ENCODE results near the gene RBM10. TPM values are rescaled to one million over a fixed set of nuclear protein-coding genes. Genes with fewer than 3 reads are reported as not detected.
"Not testable (repeated sequence)": the region's sequence is repeated elsewhere in the genome, so short reads cannot be mapped to it uniquely, and the experiment has no call there.

Gene RBM10
- total RNA-seq, 1 donor from 2014 or later: 74.6 TPM

DNA sequence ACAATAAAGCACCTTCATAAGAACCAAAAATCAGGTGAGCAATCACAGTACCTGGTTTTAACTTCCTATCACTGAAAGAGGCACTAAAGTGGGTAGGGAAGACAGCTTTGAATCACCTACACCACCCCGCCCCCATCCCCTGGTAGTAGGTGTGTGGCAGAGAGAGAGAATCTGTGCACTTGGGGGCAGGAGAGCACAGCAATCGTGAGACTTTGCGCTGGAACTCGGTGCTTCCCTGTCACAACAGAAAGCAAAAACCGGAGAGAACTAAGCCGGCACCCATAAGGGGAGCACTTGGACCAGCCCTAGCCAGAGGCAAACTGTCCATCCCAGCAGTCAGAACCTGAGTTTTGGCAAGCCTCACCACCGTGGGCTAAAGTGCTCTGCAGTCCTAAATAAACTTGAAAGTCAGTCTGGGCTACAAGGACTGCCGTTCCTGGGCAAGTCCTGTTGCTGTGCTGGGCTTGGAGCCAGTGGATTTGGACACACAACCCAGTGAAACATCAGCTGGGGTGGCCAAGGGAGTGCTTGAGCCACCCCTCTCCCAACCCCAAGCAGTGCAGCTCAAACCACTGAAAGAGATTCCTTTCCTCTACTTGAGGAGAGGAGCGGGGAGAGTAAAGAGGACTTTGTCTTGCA is 32.6 kb upstream of the RBM10 start:
- H3K36me3 Mint-ChIP-seq (ENCODE audit: unreplicated experiment): no peaks in the 10 kb centered on the region
- TF ChIP-seq, protein P1, sequence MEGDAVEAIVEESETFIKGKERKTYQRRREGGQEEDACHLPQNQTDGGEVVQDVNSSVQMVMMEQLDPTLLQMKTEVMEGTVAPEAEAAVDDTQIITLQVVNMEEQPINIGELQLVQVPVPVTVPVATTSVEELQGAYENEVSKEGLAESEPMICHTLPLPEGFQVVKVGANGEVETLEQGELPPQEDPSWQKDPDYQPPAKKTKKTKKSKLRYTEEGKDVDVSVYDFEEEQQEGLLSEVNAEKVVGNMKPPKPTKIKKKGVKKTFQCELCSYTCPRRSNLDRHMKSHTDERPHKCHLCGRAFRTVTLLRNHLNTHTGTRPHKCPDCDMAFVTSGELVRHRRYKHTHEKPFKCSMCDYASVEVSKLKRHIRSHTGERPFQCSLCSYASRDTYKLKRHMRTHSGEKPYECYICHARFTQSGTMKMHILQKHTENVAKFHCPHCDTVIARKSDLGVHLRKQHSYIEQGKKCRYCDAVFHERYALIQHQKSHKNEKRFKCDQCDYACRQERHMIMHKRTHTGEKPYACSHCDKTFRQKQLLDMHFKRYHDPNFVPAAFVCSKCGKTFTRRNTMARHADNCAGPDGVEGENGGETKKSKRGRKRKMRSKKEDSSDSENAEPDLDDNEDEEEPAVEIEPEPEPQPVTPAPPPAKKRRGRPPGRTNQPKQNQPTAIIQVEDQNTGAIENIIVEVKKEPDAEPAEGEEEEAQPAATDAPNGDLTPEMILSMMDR (IDR thresholded peaks at IDR 0.05; ENCODE audit: partially characterized antibody, unreplicated experiment): no peak
- no peak overlapping the region for H3K4me3 Mint-ChIP-seq (ENCODE audit: unreplicated experiment)
- H3K9me3 Mint-ChIP-seq (ENCODE audit: unreplicated experiment): no peaks in the 10 kb centered on the region
- H3K27me3 Mint-ChIP-seq (ENCODE audit: unreplicated experiment): no peaks in the 10 kb centered on the region
- no peak overlapping the region for H3K27ac Mint-ChIP-seq (ENCODE audit: unreplicated experiment)
- no peak for DNase-seq
- no peaks in the 10 kb centered on the region for H3K4me1 Mint-ChIP-seq (ENCODE audit: low read depth, unreplicated experiment)

DNA sequence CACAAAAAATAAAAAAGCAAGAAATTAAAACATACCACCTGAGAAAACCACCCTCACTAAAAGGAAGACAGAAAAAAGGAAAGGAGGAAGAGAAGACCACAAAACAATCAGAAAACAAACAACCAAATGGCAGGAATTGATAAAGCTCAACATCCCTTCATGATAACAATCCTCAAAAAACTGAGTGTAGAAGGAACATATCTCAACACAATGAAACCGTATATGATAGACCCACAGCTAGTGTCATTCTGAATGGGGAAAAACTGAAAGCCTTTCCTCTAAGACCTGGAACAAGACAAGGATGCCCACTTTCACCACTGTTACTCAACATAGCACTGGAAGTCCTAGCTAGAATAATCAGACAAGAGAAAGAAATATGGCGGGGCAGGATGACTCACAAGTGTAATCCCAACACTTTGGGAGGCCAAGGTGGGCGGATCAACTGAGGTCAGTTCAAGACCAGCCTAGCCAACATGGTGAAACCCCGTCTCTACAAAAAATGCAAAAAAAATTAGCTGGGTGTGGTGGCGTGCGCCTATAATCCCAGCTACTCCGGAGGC is 28.4 kb upstream of the RBM10 start:
- not testable (repeated sequence) for H3K9me3 Mint-ChIP-seq (ENCODE audit: unreplicated experiment); DNase-seq

DNA sequence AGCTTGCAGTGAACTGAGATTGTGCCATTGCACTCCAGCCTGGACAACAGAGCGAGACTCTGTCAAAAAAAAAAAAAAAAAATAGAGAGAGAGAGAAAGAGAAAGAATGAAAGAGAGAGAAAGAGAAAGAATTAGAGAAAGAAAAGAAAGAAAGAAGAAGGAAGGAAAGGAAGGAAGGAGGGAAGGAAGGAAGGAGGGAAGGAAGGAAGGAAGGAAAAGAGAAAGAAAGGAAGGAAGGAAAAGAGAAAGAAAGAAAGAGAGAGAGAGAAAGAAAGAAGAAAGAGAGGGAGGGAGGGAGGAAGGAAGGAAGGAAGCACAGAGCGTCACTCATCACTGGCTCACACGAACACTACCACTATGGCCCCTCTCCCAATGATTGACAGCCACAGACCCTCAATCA is 20.6 kb upstream of the RBM10 start:
- not testable (repeated sequence) for DNase-seq; H3K36me3 Mint-ChIP-seq (ENCODE audit: unreplicated experiment); H3K4me1 Mint-ChIP-seq (ENCODE audit: low read depth, unreplicated experiment); H3K9me3 Mint-ChIP-seq (ENCODE audit: unreplicated experiment); H3K27ac Mint-ChIP-seq (ENCODE audit: unreplicated experiment); H3K27me3 Mint-ChIP-seq (ENCODE audit: unreplicated experiment); H3K4me3 Mint-ChIP-seq (ENCODE audit: unreplicated experiment)

More for the DNA sequence above, 28.4 kb upstream of the RBM10 start:
- not testable (repeated sequence) for H3K4me1 Mint-ChIP-seq (ENCODE audit: low read depth, unreplicated experiment); H3K27ac Mint-ChIP-seq (ENCODE audit: unreplicated experiment); H3K4me3 Mint-ChIP-seq (ENCODE audit: unreplicated experiment); H3K36me3 Mint-ChIP-seq (ENCODE audit: unreplicated experiment); H3K27me3 Mint-ChIP-seq (ENCODE audit: unreplicated experiment)

DNA sequence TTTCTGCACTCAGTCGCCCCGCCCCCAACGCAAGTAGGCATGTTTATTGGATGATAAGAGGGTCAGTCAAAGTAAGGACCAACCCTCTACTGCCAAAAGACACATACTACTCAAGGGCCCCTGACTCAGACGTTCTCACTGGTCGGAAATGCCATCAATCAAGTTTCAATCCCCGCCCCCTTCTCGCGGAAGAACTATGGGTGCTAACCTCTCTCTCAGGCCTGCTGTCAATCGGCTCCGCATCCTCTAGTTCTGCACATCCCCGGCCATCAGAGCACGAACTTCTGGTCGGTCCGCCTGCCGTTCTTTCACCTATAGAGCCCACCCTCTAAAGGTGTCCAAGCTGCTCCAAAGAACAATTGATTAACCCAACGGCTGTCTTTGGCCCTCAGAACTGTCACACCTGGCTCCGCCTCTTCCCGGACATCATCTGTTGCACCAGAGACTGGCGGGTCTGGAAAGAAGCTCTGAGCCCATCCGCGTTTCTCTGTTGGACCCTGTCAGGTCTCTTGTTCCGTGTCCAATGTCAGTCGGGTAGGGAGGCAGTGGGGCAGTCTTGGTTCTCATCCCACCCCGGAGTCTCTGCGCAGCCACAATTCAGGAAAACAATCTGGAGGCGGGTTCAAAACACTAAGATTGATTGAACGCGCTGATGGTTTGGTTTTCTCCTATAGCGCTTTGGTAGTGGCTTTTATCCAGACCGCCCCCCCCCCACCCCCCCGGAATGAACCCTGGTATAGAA is 15.7 kb upstream of the RBM10 start:
- Mint-ChIP-seq H3K4me3 (ENCODE audit: unreplicated experiment) (peak overlapping the region; percentile 96), H3K27ac (ENCODE audit: unreplicated experiment) (peak overlapping the region; percentile 99), H3K36me3 (ENCODE audit: unreplicated experiment) (no peaks in the 10 kb centered on the region), H3K9me3 (ENCODE audit: unreplicated experiment) (peaks cover 2% of the 10 kb centered on the region), H3K27me3 (ENCODE audit: unreplicated experiment) (no peaks in the 10 kb centered on the region), H3K4me1 (ENCODE audit: low read depth, unreplicated experiment) (no peaks in the 10 kb centered on the region)
- DNase-seq: peak; percentile 88
- TF ChIP-seq, protein P1 (IDR thresholded peaks at IDR 0.05; ENCODE audit: partially characterized antibody, unreplicated experiment): no peak

DNA sequence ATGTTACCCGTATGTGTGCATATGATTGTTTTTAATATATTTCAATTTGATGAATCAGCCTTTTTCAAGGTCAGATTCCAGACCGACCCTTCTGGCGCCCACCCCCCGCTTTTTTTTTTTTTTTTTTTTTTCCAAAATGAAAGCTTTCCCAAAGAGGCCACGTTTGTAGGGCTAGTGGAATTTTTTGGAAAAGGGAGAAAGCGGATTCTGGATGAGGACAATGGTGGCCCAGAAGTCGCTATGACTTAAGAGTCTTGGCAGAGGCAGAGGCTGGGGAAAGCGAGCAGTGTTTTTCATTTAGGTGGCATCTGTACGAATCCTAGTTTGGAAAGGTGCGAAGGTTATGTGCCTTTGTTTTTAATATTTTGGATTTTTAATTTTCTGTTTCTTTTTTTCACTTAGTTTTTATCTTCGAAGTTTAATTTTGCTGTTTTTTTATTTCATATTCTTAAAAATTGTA is 15.1 kb upstream of the RBM10 start:
- no peaks in the 10 kb centered on the region for H3K27me3 Mint-ChIP-seq (ENCODE audit: unreplicated experiment)
- no peaks in the 10 kb centered on the region for H3K36me3 Mint-ChIP-seq (ENCODE audit: unreplicated experiment)
- DNase-seq: no peak
- H3K4me3 Mint-ChIP-seq (ENCODE audit: unreplicated experiment): peak overlapping the region; percentile 96
- H3K4me1 Mint-ChIP-seq (ENCODE audit: low read depth, unreplicated experiment): no peaks in the 10 kb centered on the region
- TF ChIP-seq, protein P1 (IDR thresholded peaks at IDR 0.05; ENCODE audit: partially characterized antibody, unreplicated experiment): no peak
- peak overlapping the region; percentile 99 for H3K27ac Mint-ChIP-seq (ENCODE audit: unreplicated experiment)
- peaks cover 2% of the 10 kb centered on the region for H3K9me3 Mint-ChIP-seq (ENCODE audit: unreplicated experiment)

DNA sequence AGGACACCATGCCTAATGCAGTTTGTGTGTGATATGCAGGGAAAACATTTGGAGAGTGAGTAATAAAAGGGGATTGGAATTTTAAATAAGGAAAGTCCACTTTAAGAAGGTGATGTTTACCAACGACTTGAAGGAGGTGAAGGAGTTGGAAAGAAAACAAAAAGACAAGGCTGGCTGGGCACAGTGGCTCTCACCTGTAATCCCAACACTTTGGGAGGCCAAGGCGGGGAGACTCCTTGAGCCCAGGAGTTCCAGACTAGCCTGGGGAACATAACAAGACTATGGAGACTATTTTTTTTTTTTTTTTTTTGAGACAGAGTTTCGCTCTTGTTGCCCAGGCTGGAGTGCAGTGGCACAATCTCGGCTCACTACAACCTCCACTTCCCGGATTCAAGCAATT is 11.5 kb upstream of the RBM10 start:
- no peak overlapping the region for H3K4me3 Mint-ChIP-seq (ENCODE audit: unreplicated experiment)
- no peaks in the 10 kb centered on the region for H3K9me3 Mint-ChIP-seq (ENCODE audit: unreplicated experiment)
- no peak overlapping the region for H3K27ac Mint-ChIP-seq (ENCODE audit: unreplicated experiment)
- TF ChIP-seq, protein P1 (IDR thresholded peaks at IDR 0.05; ENCODE audit: partially characterized antibody, unreplicated experiment): no peak
- no peaks in the 10 kb centered on the region for H3K36me3 Mint-ChIP-seq (ENCODE audit: unreplicated experiment)
- DNase-seq: no peak
- H3K27me3 Mint-ChIP-seq (ENCODE audit: unreplicated experiment): no peaks in the 10 kb centered on the region
- H3K4me1 Mint-ChIP-seq (ENCODE audit: low read depth, unreplicated experiment): no peaks in the 10 kb centered on the region

DNA sequence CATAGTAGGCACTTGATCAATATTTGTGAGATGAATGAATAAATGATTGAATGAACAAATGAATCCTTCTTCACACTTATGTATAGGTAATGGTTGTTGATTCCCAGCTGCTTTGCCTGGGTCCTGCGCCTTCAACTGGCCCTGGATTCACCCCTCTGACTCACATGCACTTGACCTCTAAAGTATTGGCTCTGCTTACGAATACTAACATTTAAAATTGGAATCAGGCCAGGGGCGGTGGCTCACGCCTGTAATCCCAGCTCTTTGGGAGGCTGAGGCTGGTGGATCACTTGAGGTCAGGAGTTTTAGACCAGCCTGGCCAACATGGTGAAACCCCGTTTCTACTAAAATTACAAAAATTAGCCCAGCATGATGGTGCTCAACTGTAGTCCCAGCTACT is 9.4 kb upstream of the RBM10 start:
- H3K9me3 Mint-ChIP-seq (ENCODE audit: unreplicated experiment); H3K4me3 Mint-ChIP-seq (ENCODE audit: unreplicated experiment); H3K4me1 Mint-ChIP-seq (ENCODE audit: low read depth, unreplicated experiment); DNase-seq; H3K36me3 Mint-ChIP-seq (ENCODE audit: unreplicated experiment); H3K27me3 Mint-ChIP-seq (ENCODE audit: unreplicated experiment); H3K27ac Mint-ChIP-seq (ENCODE audit: unreplicated experiment): not testable (repeated sequence)

Measured in glutamatergic neuron (in vitro differentiated cells).